GM21390 (cell line): ENCODE measurements around the gene TGFB1I1.

Experiments used
- ATAC-seq: cut with Tn5 transposase; IDR thresholded peaks from one replicate; pipeline ENCODE4 v1.9.1; 2021; ENCODE audit not compliant: unreplicated experiment

The TGFB1I1 gene

DNA sequence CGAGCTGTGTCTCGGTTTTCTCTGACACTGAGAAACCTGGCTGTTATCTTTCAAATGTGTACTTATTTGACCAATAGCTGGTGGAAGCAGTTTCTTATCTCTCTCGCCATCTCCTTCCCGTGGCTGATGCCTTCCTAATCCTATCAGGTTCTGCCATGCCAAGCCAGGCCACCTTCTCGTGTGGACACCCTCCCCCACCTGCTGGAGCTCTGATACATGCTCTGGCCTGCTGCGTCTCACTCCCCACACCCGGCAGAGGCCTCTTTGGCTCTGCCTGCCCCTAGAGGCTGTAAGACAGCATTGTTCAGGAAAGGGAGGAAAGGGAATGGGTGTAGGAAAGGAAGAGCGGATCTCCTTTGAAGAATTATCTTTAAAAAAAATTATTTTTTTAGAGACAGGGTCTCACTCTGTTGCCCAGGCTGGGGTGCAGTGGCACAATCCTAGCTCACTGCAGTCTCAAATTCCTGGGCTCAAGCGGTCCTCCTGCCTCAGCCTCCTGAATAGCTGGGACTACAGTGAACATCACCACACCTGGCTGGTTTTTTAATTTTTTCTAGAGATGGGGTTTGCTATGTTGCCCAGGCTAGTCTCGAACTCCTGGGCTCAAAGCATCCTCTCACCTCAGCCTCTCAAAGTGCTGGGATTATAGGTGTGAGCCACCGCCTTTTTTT lies 20.1 kb upstream of the TGFB1I1 start:
- no peak for ATAC-seq

DNA sequence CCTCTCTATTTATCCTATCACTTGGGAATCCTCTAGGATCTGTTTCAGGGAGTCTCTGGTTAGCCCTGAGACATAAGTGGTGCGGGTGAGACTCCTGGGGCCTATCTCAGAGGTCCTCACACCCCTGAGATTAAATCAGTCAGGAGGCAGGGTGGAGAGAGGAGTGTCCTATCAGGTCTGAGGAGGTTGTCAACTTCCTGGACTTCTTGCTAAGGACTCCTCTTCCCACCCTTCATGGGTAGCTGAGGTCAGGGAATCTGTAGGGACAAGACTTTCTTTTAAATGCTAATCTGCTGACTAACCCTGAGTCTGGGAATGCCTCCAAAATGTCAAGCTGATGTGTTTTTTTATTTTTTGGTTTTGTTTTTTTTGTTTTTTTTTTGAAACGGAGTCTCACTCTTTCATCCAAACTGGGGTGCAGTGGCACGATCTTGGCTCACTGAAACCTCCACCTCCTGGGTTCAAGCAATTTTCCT lies 19.3 kb upstream of the TGFB1I1 start:
- ATAC-seq = no peak

DNA sequence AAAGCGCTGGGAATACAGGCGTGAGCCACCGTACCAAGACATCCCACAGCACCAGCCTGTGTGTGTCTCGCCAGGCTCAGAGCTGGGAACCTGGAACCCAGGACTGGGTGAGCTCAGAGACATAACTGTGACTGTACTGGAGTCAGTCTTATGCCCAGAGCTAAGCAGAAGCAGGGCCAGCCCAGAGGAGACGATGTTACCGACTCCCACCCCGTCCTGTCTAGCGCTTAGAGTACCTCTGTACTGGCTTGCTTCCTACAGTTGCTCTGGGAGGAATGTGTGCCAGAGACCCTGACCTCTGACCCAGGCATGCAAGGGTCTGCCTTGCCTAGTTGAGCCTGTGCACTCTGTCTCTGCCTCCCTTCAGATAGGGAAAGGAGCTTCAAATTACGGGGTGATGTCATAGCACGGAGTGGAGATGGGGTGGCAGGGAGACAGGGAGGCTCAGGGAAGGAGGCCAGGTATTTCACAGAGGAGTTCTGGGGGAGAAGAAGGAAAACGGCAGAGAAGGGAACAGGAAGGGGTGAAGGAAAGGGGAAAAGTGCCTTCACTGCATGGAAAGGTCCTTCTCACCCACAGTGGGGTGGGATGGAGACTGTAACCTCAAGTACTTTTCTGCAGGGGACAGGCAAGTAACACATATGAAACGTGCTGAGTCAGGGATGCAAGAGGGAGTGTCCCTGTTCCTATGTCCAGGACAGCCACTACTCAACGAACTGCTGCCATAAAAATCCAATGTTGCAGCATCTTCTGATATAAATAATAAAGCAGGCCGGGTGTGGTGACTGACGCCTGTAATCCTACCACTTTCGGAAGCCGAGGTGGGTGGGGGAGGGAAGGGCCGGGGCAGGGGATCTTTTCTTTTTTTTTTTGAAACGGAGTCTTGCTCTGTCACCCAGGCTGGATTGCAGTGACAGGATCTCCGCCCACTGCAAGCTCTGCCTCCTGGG lies 18.4 kb upstream of the TGFB1I1 start:
- ATAC-seq = no peak

DNA sequence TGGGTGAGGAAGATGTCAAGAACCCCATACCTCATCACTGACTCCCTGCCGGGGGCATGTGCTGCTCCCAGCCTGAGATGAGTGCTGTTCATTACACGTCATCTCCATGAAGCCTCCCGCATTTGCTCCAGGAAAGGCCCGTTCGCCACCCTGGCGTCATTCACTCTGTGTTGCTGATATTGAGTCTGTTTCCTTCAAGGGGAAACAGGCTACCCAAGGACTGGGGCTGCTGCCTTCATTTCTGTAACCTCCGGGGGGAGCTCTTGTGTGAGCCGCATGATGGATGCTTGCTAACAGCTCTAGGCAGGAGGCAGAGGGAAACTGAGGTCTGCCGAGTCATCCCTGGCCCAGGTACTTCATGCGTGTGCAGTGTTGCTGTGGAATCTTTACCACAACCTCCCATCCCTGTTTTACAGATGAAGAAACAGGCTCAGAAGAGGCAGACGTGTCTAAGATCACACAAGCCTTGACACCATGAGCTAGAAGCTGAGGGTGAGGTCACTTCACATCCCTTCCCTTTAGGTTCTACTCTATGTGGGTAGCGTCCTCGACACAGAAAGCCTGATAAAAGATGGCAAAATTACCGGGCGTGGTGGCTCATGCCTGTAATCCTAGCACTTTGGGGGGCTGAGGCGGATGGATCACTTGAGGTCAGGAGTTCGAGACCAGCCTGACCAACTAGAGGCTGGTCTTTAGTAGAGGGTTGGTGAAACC lies 16.2 kb upstream of the TGFB1I1 start:
- no peak for ATAC-seq

DNA sequence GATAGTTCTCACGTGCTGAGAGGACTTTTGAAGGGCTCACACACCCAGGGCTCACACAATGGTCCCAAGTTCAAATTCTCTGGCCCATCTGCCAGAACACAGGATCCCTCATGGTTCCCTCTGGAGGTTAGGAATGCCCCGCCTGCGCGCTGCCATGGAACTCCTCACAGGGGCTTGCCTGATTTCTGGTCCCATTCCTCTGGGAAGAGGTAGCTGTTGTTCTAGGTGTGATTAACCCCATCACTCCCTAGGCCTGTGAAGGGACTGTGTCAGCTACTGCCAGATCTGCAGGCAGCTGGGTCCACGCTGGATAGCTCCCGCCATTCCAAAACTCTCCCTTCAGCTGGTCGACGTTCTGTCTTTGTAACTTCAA lies 15.0 kb upstream of the TGFB1I1 start:
- ATAC-seq = no peak

DNA sequence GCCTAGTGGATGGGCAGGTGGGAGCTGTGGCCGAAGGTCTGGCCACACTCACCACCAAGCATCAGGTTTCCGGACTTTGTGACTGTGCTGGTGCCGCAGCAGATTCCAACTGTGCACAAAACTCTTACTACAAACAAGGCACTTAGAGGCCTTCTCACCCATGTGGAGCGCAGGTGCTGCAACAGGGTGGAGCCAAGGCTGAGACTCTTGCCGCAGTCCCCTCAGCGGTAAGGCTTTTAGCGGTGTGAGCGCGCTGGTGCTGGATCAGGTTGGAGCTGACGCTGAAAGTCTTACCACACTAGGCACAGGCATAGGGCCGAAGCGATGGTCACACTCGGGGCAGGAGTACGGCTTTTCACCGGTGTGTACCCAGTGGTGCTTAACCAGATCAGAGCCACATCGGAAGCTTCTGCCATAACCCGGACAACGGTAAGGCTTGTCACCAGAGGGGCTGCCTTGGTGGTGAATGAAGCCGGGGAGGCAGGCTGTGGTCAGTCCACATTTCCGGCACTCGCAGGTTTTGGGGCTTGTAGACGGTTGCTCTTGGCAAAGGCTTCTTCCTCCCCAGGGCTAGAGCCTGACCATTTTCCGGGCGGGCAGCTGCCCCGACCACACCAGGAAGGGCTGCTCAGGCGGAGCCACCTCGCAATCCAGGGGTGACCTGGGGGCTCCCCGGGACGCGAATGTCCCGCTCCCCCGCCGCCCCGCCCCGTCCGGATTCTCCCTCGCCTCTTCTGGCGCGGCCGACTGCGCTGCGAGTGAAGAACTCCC lies 13.7 kb upstream of the TGFB1I1 start:
- peak; percentile 7 for ATAC-seq

DNA sequence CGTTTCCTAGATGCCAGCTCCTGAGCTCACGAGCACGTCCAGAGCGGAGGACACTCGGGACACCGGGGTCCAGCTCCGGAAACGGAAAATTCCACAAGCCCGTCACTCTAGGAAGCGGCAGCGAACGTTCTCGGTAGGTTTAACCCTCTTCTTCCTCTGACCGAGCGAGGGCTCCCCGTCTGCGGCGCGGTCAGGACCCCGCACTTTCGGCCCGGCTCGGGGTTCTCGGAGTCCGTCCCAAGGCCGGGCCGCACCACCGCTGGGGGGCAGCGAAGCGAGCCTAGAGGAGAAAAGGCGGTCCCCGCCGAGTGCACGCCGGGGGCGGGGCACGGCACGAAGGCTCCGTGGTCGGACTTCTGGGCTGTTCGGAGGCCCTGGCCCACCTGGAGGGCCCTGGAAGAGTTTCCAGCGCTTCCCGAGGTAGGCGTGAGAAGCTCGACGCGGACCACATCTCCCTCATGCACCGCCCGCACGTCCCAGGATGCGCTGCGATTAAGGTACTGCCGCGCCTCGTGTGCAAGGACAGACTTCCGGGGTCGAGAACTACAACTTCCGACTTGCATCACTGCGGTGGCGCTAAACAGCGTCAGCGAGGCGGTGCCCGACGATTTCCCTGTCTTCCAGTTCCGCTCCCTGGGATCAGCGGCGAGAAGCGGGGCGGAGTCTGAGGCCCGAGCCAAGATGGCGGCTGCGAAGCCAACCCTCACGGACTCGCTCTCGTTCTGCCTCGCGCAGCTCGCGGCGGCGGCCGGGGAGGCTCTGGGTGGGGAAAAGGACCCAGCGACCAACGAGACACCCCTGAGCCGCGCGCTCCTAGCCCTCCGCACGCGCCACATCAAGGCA lies 12.9 kb upstream of the TGFB1I1 start, which contains the start of gene ARMC5:
ARMC5 (plus strand) TSS at position 658 of the 843 bp plus-strand sequence; CDS start at position 682, 24 bp downstream.
- peak; percentile 66 for ATAC-seq

DNA sequence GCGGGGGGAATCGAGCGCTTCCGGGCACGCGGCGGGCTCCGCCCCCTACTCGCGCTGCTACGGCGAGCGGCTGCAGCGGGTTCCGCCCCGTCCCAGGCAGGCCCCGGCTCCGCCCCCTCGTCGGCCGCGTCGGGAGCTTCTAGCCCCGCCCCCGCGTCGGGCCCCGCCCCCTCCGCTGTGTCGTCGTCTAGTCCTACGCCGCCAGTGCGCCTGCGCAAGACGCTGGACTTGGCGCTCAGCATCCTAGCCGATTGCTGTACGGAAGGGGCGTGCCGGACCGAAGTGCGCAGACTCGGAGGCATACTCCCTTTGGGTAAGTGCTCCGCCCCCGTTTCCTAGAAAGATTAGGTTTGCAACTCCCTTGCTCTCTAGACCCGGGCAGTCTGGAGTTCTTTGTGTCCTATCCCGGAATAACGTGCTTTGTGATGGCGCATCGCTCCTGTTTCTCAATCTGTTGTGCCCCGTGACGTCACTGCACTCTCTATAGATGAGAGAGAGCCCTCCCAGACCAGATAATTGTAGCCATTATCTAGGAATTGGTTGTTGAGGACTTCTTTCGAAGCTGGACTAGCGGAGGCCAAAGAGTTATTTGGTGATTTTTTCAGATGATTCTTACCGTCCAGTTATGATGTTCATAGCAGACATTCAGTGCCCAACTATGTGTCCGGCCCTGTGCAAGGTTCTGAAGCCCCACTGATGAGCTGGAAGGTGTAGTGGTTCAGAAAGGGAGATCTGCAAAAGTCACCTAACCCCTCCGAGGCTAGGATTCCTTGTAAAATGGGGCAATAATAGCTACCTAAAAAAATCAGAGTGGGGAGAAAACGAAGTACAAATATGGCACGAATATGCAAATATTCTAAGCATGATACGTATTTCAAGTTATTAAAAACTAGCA lies 12.0 kb upstream of the TGFB1I1 start:
- peak; percentile 62 for ATAC-seq

DNA sequence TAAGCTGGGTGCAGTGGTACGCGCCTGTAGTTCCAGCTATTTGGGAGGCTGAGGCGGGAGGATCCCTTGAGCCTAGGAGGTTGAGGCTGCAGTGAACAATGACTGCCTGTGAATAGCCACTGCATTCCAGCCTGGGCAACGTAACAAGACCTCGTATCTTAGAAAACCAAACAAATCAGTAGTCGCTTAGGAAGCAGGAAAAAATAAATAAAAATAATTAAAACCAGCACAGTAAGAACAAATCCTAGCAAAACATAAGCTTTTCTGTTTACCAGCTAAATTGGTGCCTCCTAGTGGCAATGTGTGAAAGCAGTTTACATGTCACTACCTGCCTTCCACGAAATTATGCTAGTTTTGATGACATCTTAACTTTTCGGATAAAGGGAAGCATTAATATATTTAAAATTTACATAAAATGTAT lies 11.4 kb upstream of the TGFB1I1 start:
- ATAC-seq = no peak

DNA sequence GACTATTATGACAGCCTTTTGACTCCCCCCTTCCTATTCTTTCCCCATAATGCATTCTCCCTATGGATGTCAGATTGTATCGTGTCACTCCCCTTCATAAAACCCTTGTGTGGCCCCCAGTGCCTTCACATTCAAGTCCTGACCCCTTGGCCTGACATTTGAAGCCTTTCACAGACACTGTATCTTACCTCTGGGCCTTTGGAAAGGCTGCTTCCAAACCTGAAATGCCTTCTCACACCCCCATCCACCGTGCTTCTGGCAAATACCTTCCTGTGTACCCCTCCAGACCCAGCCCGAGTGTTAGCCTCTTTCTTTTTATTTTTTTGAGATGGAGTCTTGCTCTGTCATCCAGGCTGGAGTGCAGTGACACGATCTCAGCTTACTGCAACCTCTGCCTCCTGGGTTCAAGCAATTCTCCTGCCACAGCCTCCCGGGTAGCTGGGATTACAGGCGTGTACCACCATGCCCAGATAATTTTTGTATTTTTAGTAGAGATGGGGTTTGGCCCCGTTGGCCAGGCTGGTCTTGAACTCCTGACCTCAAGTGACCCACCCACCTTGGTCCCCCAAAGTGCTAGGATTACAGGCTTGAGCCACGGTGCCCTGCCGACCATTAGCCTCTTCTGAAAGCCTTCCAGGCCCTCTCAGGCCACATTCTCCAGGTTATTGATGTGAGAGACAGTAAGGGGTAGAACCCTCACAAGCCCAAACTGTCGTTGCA lies 10.6 kb upstream of the TGFB1I1 start:
- no peak for ATAC-seq

DNA sequence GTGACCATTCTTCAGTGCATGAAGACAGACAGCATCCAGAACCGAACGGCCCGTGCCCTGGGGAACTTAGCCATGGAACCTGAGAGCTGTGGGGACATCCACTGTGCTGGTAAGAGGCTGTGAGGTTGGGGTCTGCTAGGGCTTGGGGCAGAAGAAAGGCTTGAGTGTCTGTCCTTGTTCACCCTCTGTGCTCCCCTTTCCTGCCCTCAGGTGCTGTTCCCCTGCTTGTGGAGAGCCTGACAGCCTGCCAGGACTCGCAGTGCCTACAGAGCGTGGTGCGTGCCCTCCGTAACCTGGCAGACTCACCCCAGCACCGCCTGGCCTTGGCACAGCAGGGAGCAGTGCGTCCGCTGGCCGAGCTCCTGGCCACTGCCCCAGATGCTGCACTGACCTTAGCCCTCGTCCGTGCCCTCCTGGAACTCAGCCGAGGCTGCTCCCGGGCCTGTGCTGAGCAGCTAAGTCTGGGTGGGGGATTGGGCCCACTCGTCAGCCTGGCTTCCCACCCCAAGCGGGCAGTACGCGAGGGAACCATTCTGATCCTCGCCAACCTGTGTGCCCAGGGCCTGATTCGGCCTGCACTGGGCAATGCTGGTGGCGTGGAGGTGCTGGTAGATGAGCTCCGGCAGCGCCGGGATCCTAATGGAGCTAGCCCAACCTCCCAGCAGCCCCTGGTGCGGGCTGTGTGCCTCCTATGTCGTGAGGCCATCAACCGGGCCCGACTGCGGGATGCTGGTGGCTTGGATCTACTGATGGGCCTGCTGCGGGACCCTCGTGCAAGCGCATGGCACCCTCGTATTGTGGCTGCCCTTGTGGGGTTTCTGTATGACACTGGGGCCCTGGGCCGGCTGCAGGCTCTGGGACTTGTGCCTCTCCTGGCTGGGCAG lies 9.8 kb upstream of the TGFB1I1 start:
- no peak for ATAC-seq

DNA sequence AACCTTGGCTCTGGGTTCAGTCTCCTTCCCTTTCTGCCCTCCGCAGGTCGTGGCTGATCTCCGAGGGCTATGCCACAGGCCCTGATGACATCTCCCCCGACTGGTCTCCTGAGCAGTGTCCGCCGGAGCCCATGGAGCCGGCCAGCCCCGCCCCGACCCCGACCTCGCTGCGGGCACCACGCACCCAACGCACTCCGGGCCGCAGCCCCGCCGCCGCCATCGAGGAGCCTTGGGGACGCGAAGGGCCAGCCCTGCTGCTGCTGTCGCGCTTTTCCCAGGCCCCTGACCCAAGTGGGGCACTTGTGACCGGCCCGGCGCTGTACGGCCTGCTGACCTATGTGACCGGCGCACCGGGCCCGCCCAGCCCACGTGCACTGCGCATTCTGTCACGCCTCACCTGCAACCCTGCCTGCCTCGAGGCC lies 7.6 kb upstream of the TGFB1I1 start:
- ATAC-seq = no peak

DNA sequence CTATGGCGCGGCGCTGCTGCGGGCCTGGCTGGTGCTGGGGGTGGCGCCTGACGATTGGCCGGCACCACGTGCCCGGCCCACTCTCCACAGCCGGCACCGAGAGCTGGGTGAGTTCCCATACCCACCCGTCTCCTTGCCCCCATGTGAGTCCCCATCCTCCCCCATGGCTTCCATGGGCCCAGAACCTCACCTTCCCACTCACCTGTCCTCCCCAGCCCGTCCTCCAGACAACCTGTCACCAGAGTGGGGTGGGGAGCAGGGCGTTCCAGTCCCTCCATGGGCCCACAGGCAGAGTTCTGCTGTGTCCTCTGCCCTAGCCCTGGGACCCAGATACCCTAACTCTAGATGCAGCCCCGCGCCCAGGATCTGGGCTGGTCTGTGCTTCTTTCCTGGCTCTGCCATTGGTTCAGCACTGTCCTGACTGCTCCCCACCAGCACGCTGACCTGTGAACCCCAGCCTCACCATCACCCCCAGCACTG lies 7.1 kb upstream of the TGFB1I1 start:
- no peak for ATAC-seq

DNA sequence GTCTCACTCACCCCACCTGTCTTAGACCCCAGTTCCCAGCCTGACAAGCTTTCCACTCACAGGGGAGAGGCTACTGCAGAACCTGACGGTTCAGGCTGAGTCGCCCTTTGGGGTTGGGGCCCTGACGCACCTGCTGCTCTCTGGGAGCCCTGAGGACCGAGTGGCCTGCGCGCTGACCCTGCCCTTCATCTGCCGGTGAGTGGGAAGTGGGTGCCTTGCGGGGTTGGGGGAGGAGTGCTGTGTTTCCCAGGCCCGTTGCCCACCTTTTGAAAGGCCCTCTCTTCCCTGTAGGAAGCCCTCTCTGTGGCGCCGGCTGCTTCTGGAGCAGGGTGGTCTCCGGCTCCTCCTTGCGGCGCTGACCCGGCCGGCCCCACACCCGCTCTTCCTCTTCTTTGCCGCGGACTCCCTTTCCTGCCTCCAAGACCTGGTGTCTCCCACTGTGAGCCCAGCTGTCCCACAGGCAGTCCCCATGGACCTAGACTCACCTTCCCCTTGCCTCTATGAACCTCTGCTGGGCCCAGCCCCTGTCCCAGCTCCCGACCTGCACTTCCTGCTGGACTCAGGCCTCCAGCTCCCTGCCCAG lies 6.1 kb upstream of the TGFB1I1 start:
- ATAC-seq = no peak

DNA sequence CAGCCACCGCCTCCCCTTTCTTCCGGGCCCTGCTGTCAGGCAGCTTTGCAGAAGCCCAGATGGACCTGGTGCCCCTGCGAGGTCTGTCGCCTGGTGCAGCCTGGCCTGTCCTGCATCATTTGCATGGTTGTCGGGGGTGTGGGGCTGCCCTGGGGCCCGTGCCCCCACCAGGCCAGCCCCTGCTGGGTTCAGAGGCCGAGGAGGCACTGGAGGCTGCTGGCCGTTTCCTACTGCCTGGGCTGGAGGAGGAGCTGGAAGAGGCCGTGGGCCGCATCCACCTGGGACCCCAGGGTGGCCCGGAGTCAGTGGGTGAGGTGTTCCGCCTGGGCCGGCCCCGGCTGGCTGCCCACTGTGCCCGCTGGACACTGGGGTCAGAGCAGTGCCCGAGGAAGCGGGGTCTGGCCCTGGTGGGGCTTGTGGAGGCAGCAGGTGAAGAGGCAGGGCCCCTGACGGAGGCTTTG lies 5.5 kb upstream of the TGFB1I1 start:
- ATAC-seq = no peak

DNA sequence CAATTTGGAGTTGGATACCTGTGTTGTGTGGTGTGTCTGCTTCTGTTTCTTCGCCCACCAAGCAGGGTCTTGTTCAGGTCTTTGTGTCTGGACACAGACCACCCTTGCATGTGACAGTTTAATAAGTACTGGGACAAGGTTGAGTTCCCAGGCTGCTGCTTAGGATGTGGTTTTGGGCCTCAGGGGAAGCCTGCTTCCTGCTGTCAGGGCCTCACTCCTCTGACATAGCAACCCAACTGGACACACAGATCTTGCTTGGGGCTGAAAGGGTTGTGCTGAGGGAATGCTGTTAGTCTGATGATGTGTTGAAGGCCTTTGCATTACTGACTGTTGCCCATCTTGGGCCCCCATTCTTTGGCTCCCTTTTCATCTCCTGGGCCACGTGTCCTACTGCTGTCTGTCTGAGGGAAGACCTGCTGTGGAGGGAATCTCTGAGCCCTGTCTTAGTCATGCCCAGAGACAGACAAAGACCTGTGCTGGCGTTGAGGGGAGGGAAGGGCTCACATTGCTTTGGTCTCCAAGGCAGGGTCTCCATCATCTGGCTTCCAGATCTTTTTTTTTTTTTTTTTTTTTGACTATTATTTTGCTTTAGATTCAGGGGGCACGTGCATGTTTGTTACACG lies 4.7 kb upstream of the TGFB1I1 start:
- ATAC-seq = peak; percentile 58
